Heart left ventricle (tissue), 13 donors: ENCODE results near the gene OVCA2.

ENCODE experiments used
- CTCF ChIP-seq, 12 donors: fragments of 200-600 bp; sonication (generic) in 4 of 12; IDR thresholded peaks; one replicate each; pipeline versions ENCODE4 v1.5.0 to v1.8.0; 2018 to 2022; ENCODE audit warnings: antibody characterized with exemption in 12 of 12, mild to moderate bottlenecking in 5 of 12
- POLR2A ChIP-seq, 2 donors: fragments of 450-650 bp; IDR thresholded peaks; one replicate each; pipeline ENCODE4 v1.6.1; 2017; ENCODE audit warnings: antibody characterized with exemption in 2 of 2, mild to moderate bottlenecking in 2 of 2, moderate library complexity in 2 of 2
- donor health status: ischemic (EF 13 %, LVEDD 7.1; RV severe dilation, severe dysfunction).
- donor health status: DM: no; HTN: yes; CAD: no.
- donor health status: DM: no; HTN: no; CAD: no.
- donor health status: ischemic (EF 25% LVEDD 6.9; RV normal size, moderate dysfunction).
- donor health status: ischemic (EF 25% LVEDD 5.7; RV mildly dilated, moderate dysfunction).
- donor health status: ischemic (EF 35%, LVEDD 5.7; RV mildly dilated, moderate dysfunction).
- donor health status: nonischemic (EF 11% LVEDD 7.7; RV severe dilation, severe dysfunction).
- donor health status: DM: yes; HTN: yes; CAD: no.
- donor health status: PGD.
- donor health status: ischemic (EF 29% LVEDD 5.4; RV normal size, mild dysfunction).
- donor health status: nonischemic (EF 23%, LVEDD 6.1; RV moderate dilation, normal function).

- no peak for TF ChIP-seq CTCF (IDR thresholded peaks at IDR 0.05)
- no peak for TF ChIP-seq POLR2A (IDR thresholded peaks at IDR 0.05)
These were observed 8.7 kb upstream of the OVCA2 start for GRCh38 chr17:2033153-2033552.
